Lower leg skin (tissue), 4 donors: ENCODE results near the gene GSTCD. TPM values are rescaled to one million over a fixed set of nuclear protein-coding genes. Genes with fewer than 3 reads are reported as not detected.
"Not testable (repeated sequence)": the region's sequence is repeated elsewhere in the genome, so short reads cannot be mapped to it uniquely, and the experiment has no call there.

Experiments
- DNase-seq, 2 donors: peaks; one replicate each; pipeline ENCODE4 v3.0.0-alpha.2; 2019; ENCODE audit warnings: low spot score in 2 of 2
- H3K4me3 ChIP-seq: fragments of 200-600 bp; sonication (generic); 2 replicates; pipeline ENCODE4 v1.5.1; 2017; ENCODE audit warnings: mild to moderate bottlenecking, low read depth; ENCODE audit not compliant: poor library complexity, severe bottlenecking
- POLR2A ChIP-seq, 2 donors: fragments of 450-650 bp; IDR thresholded peaks; one replicate each; pipeline ENCODE4 v1.6.1; 2016 to 2017; ENCODE audit warnings: antibody characterized with exemption in 2 of 2, mild to moderate bottlenecking in 1 of 2, moderate library complexity in 1 of 2
- WGBS, 2 donors: methylation state at CpG; one replicate each; pipeline ENCODE4 v1.1.5; 2018; 5-methylcytosine and 5-hydroxymethylcytosine counted together
- intact Hi-C: fragments of 100-400 bp; cut with DNase I; formaldehyde crosslinking; loops from one replicate; pipeline ENCODE4 v1.15.0; 2023; ENCODE audit warnings: low total_unique reads
- total RNA-seq, 4 donors: library from RNA; depleted of rRNA; stranded (reverse); fragments of >200 nt; gene quantifications; one replicate each; pipeline ENCODE4 v1.1.0, GENCODE V29; 2016
- TF ChIP-seq, protein P1 (sequence below), 3 donors: fragments of 450-650 bp; IDR thresholded peaks; one replicate each; pipeline ENCODE4 v1.5.1; 2016; ENCODE audit warnings: antibody characterized with exemption in 3 of 3, mild to moderate bottlenecking in 3 of 3, moderate library complexity in 2 of 3

Gene GSTCD
- total RNA-seq, 4 donors from 2014 or later, result 5.1 to 14.8 (median 9.8) TPM

DNA sequence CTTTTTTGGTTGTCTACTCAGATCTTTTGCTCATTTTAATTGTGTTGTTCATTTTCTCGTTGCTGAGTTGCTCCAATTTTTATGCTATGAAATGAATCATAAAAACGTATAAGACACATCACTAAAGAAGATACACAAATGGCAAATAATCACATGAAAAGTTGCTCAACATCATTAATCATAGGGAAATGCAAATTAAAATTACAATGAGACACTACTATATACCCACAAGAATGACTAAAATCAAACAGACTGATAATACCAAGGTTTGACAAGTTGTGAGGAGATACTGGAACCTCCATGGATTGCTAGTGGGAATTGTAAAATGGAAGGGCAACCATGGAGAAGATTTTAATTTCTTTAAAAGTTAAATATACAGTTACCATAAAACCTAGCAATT is 17.0 kb downstream of the GSTCD start:
- TF ChIP-seq, protein P1, sequence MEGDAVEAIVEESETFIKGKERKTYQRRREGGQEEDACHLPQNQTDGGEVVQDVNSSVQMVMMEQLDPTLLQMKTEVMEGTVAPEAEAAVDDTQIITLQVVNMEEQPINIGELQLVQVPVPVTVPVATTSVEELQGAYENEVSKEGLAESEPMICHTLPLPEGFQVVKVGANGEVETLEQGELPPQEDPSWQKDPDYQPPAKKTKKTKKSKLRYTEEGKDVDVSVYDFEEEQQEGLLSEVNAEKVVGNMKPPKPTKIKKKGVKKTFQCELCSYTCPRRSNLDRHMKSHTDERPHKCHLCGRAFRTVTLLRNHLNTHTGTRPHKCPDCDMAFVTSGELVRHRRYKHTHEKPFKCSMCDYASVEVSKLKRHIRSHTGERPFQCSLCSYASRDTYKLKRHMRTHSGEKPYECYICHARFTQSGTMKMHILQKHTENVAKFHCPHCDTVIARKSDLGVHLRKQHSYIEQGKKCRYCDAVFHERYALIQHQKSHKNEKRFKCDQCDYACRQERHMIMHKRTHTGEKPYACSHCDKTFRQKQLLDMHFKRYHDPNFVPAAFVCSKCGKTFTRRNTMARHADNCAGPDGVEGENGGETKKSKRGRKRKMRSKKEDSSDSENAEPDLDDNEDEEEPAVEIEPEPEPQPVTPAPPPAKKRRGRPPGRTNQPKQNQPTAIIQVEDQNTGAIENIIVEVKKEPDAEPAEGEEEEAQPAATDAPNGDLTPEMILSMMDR (IDR thresholded peaks at IDR 0.05), result no peak
- no peak for TF ChIP-seq POLR2A (IDR thresholded peaks at IDR 0.05)
- no peak for DNase-seq
- no peak overlapping the region for H3K4me3 ChIP-seq
- intact Hi-C loops, result no loop called here
- 91 to 97% methylated on average over 2 of the region's 2 CpGs for WGBS, 2 donors

DNA sequence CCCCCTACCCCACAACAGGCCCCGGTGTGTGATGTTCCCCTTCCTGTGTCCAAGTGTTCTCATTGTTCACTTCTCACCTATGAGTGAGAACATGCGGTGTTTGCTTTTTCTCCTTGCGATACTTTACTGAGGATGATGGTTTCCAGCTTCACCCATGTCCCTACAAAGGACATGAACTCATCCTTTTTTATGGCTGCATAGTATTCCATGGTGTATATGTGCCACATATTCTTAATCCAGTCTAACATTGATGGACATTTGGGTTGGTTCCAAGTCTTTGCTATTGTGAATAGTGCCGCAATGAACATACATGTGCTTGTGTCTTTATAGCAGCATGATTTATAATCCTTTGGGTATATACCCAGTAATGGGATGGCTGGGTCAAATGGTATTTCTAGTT is 21.3 kb downstream of the GSTCD start:
- WGBS, 2 donors, result 98 to 100% methylated on average over 4 of the region's 4 CpGs
- intact Hi-C loops, result not testable (repeated sequence)

DNA sequence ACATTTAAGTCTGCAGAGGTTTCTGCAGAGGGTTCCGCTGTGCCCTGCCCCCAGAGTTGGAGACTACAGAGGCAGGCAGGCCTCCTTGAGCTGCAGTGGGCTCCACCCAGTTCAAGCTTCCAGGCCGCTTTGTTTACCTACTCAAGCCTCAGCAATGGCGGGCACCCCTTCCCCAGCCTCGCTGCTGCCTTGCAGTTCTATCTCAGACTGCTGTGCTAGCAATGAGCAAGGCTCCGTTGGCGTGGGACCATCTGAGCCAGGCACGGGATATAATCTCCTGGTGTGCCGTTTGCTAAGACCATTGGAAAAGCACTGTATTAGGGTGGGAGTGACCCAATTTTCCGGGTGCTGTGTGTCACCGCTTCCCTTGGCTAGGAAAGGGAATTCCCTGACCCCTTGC is 26.6 kb downstream of the GSTCD start:
- H3K4me3 ChIP-seq, DNase-seq, intact Hi-C loops: not testable (repeated sequence)
- 98 to 99% methylated on average over 9 to 10 of the region's 10 CpGs for WGBS, 2 donors

More for the DNA sequence above, 21.3 kb downstream of the GSTCD start:
- not testable (repeated sequence) for H3K4me3 ChIP-seq, DNase-seq

DNA sequence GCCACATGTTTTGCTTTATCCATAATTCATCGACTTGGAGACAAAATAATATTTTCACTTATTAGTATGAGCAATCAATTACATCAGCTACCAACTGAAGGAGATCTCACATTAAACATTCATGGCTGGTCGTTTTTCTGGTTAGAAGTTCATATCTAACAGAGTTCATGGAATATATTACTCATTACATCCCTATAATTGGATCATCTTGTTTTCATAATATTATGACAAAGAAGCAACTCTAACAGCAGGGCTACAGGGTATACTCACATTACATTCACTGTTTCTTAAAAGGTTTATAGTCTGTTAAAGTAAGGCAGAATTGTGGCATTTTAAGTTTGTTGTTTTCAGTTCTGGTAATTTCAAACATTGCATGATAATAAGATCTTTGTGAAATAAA is 33.0 kb downstream of the GSTCD start:
- no peak overlapping the region for H3K4me3 ChIP-seq
- DNase-seq, result no peak
- intact Hi-C loops, result no loop called here
- no peak for TF ChIP-seq POLR2A (IDR thresholded peaks at IDR 0.05)
- TF ChIP-seq, protein P1 (IDR thresholded peaks at IDR 0.05), result no peak
- 58 to 62% methylated on average over 2 of the region's 2 CpGs for WGBS, 2 donors

DNA sequence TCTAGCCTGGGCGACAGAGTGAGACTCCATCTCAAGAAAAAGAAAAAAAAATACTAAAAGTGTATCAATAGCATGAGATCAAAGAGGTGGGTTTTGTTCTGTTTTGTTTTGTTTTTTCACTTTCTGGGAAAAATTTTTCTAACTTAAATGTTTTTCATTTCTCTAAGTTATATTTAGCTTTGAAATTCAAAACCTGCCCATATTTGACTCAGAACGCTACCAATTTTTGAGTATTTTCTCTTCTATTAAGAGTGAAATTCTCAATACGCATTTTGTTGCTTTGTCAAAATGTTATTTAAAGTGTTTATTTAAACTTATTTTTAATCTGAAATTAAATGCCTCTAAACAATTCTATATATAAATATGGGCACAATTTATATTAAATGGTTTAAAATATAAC is 39.6 kb downstream of the GSTCD start:
- TF ChIP-seq, protein P1 (IDR thresholded peaks at IDR 0.05), result no peak
- intact Hi-C loops, result no loop called here
- no peak for DNase-seq
- WGBS, 2 donors, result 95 to 99% methylated on average over 3 of the region's 3 CpGs
- no peak overlapping the region for H3K4me3 ChIP-seq

DNA sequence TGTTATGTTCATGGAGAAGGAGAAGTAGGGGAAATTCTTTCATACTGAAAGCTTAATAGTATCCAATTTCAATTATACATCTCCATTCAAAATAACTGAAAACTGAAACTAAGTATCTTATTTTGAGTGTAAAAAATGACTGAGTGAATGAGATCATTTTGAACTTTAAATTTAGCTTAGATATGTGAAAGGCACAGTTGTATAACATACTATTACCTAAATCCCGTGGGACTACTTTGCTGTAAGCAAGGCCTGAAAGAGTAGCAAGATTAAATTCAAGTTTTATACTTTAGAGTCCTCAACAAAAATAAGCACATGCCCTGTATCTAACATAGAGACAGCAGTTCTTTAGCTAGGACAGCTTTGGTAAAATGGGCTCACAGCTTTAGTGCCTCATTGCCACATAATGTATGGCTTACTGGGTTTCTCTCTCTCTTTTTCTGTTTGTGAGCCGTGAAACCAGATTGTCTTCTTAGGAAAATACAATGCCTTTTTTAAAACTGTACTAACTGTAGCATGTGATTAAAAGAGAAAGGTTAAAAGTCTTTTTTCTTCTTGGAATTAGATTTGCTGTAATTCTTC is 43.2 kb downstream of the GSTCD start:
- no peak overlapping the region for H3K4me3 ChIP-seq
- DNase-seq, result no peak
- intact Hi-C loops, result no loop called here
- TF ChIP-seq, protein P1 (IDR thresholded peaks at IDR 0.05), result no peak
- TF ChIP-seq POLR2A (IDR thresholded peaks at IDR 0.05), result no peak
- 48% methylated on average over 2 of the region's 2 CpGs for WGBS, 2 donors

DNA sequence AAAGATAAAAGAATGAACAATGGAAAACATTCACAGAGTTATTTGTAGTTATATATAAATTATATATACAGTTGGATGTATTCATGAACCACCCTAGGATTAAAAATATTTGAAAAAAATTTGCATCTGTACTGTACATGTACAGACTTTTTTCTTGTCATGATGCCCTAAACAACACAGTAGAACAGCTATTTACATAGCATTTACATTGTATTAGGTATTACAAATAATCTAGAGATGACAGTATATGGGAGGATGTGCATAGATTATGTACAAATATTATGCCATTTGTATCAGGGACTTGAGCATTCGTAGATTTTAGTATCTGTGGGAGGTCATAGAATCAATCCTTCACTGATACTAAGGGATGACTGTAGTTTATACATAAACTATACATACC is 44.8 kb downstream of the GSTCD start:
- H3K4me3 ChIP-seq, result no peak overlapping the region
- 77 to 96% methylated on average over 1 of the region's 1 CpG for WGBS, 2 donors
- DNase-seq, result no peak
- intact Hi-C loops, result no loop called here
- TF ChIP-seq POLR2A (IDR thresholded peaks at IDR 0.05), result no peak
- TF ChIP-seq, protein P1 (IDR thresholded peaks at IDR 0.05), result no peak
